ENCODE measurements around the gene VWCE. TPM values are rescaled to one million over a fixed set of nuclear protein-coding genes. Genes with fewer than 3 reads are reported as not detected.
"Not testable (repeated sequence)": the region's sequence is repeated elsewhere in the genome, so short reads cannot be mapped to it uniquely, and the experiment has no call there.

The VWCE gene
- polyA plus RNA-seq, 1 of the 3 experiments (the other 2 are of a cell fraction), result 5.0 TPM

- WGBS (ENCODE audit: low lambda C conversion rate), result 83% methylated on average over 18 of the region's 18 CpGs
Measured at GRCh38 chr11:61256710-61257482, 38.2 kb downstream of the VWCE start.

GRCh38 chr11:61254403-61255025 lies 40.6 kb downstream of the VWCE start:
- H3K4me1 ChIP-seq (ENCODE audit: control insufficient read depth in 1 of 2, insufficient read depth in 2 of 2, low read depth in 1 of 2, low read length in 1 of 2), result peaks cover 0 to 22% of the 10 kb centered on the region in 2 experiments; a peak in 1 of 4 replicates
- H4K20me1 ChIP-seq (ENCODE audit: insufficient read depth), result no peaks in the 10 kb centered on the region
- CTCF ChIA-PET, result interaction anchor here (0.6 to 4.3 kb wide), 21 partner anchors 11 to 209 kb away, joined by 3 to 20 read pairs (median 5); partner anchors contain the start of genes TMEM138 and VWCE
- H3K9ac ChIP-seq, result no peak overlapping the region
- no peak for TF ChIP-seq TCF12 (IDR thresholded peaks at IDR 0.05)
- TF ChIP-seq USF1 (IDR thresholded peaks at IDR 0.05; ENCODE audit: borderline replicate concordance, low read depth), result no peak
- TF ChIP-seq RAD21 (IDR thresholded peaks at IDR 0.05; ENCODE audit: low read length), result peak; percentile 75
- TF ChIP-seq SMC3 (IDR thresholded peaks at IDR 0.05; ENCODE audit: low read depth, low read length), result peak; percentile 65; the same call in 1 of the 2 replicates
- peak; percentile 77 for TF ChIP-seq CTCF (IDR thresholded peaks at IDR 0.05)
- no peak for TF ChIP-seq RCOR1 (IDR thresholded peaks at IDR 0.05; ENCODE audit: low read length)
- H3F3A ChIP-seq (replicated peaks; ENCODE audit: insufficient read depth), result no peaks in the 10 kb centered on the region
- 67% methylated on average over 10 of the region's 12 CpGs for WGBS (ENCODE audit: low lambda C conversion rate)
- no peak overlapping the region for H2AFZ ChIP-seq (ENCODE audit: low read depth)
- no peaks in the 10 kb centered on the region for H3K36me3 ChIP-seq (replicated peaks in 1 of 2; ENCODE audit: control insufficient read depth in 1 of 2, insufficient read depth in 2 of 2, low read length in 1 of 2)
- DNase-seq, result peak; percentile 76
- no peaks in the 10 kb centered on the region for H3K79me2 ChIP-seq (ENCODE audit: insufficient read depth)
- H3K9me3 ChIP-seq, result no peaks in the 10 kb centered on the region
- POLR2A ChIA-PET, result interaction anchor here (0.6 kb wide), 1 partner anchor 176 kb away, joined by 5 read pairs; no protein-coding TSS in a partner anchor
- H3K4me3 ChIP-seq (ENCODE audit: low read depth in 2 of 2, low read length in 1 of 2), result no peak overlapping the region; a peak in 1 of 4 replicates
- no peak overlapping the region for H3K27ac ChIP-seq (ENCODE audit: low read depth in 2 of 2, low read length in 1 of 2)
- H3K27me3 ChIP-seq (ENCODE audit: insufficient read depth), result no peaks in the 10 kb centered on the region
- H3K4me2 ChIP-seq, result no peak overlapping the region
- no peaks in the 10 kb centered on the region for H3K9me2 ChIP-seq

More at GRCh38 chr11:61256710-61257482, 38.2 kb downstream of the VWCE start:
- no peak for DNase-seq
- no peaks in the 10 kb centered on the region for H3K9me2 ChIP-seq
- H2AFZ ChIP-seq (ENCODE audit: low read depth), result no peak overlapping the region
- H3K4me3 ChIP-seq (ENCODE audit: low read depth in 2 of 2, low read length in 1 of 2), result no peak overlapping the region
- H3K9ac ChIP-seq, result no peak overlapping the region
- no peaks in the 10 kb centered on the region for H3K9me3 ChIP-seq
- CTCF ChIA-PET, result interaction anchor here (1.2 to 1.9 kb wide), 4 partner anchors 10 to 260 kb away, joined by 3 to 7 read pairs (median 4); no protein-coding TSS in a partner anchor
- no peaks in the 10 kb centered on the region for H3K79me2 ChIP-seq (ENCODE audit: insufficient read depth)
- no peaks in the 10 kb centered on the region for H3F3A ChIP-seq (replicated peaks; ENCODE audit: insufficient read depth)
- no peaks in the 10 kb centered on the region for H3K27me3 ChIP-seq (ENCODE audit: insufficient read depth)
- TF ChIP-seq POLR2AphosphoS5 (IDR thresholded peaks at IDR 0.05; ENCODE audit: low read depth, low read length) (no peak), USF1 (IDR thresholded peaks at IDR 0.05; ENCODE audit: borderline replicate concordance, low read depth) (no peak), JUND (IDR thresholded peaks at IDR 0.05) (no peak), FOSL2 (IDR thresholded peaks at IDR 0.05; ENCODE audit: borderline replicate concordance, low read depth) (no peak), FOXJ3 (CRISPR knock-in tag; IDR thresholded peaks at IDR 0.05) (no peak), EZH2phosphoT487 (IDR thresholded peaks at IDR 0.05; ENCODE audit: borderline replicate concordance, low read depth) (no peak)
- no peak overlapping the region for H3K4me2 ChIP-seq
- peaks cover 0 to 3% of the 10 kb centered on the region in 2 experiments; a peak in 1 of 4 replicates for H3K4me1 ChIP-seq (ENCODE audit: control insufficient read depth in 1 of 2, insufficient read depth in 2 of 2, low read depth in 1 of 2, low read length in 1 of 2)
- POLR2A ChIA-PET, result interaction anchor here (0.6 kb wide), 1 partner anchor 63 kb away, joined by 3 read pairs; no protein-coding TSS in a partner anchor
- H4K20me1 ChIP-seq (ENCODE audit: insufficient read depth), result no peaks in the 10 kb centered on the region
- H3K36me3 ChIP-seq (replicated peaks in 1 of 2; ENCODE audit: control insufficient read depth in 1 of 2, insufficient read depth in 2 of 2, low read length in 1 of 2), result no peaks in the 10 kb centered on the region
- no peak overlapping the region for H3K27ac ChIP-seq (ENCODE audit: low read depth in 2 of 2, low read length in 1 of 2)

- not testable (repeated sequence) for H3F3A ChIP-seq (replicated peaks; ENCODE audit: insufficient read depth); H4K20me1 ChIP-seq (ENCODE audit: insufficient read depth); H3K27ac ChIP-seq (ENCODE audit: low read depth in 2 of 2, low read length in 1 of 2); H3K36me3 ChIP-seq (replicated peaks in 1 of 2; ENCODE audit: control insufficient read depth in 1 of 2, insufficient read depth in 2 of 2, low read length in 1 of 2); H3K27me3 ChIP-seq (ENCODE audit: insufficient read depth); H2AFZ ChIP-seq (ENCODE audit: low read depth); H3K79me2 ChIP-seq (ENCODE audit: insufficient read depth); DNase-seq; H3K9me3 ChIP-seq; H3K9ac ChIP-seq; H3K4me3 ChIP-seq (ENCODE audit: low read depth in 2 of 2, low read length in 1 of 2); H3K4me2 ChIP-seq; H3K9me2 ChIP-seq
- peaks cover 0 to 27% of the 10 kb centered on the region in 2 experiments; a peak in 1 of 4 replicates for H3K4me1 ChIP-seq (ENCODE audit: control insufficient read depth in 1 of 2, insufficient read depth in 2 of 2, low read depth in 1 of 2, low read length in 1 of 2)
- ChIA-PET POLR2A (interaction anchor here (0.6 kb wide), 1 partner anchor 102 kb away, joined by 3 read pairs; no protein-coding TSS in a partner anchor), CTCF (interaction anchor here (1.4 to 4.3 kb wide), 2 partner anchors 41 to 183 kb away, joined by 3 to 20 read pairs; partner anchors contain the start of gene VWCE)
- 31% methylated on average over 1 of the region's 1 CpG for WGBS (ENCODE audit: low lambda C conversion rate)
Measured at GRCh38 chr11:61252332-61252731, 42.8 kb downstream of the VWCE start.
